HL-60 (cell line): ENCODE measurements around the gene HTRA1.

Experiments
- DNase-seq, 2 experiments: peaks; one replicate each; pipeline ENCODE4 v3.0.0-alpha.2; 2010 to 2020; ENCODE audit warnings: low read depth in 1 of 2, low spot score in 1 of 2
- H3K27ac ChIP-seq: fragments of 250-450 bp; sonication (Bioruptor Pico); replicated peaks from 2 replicates; pipeline ENCODE4 v1.5.1; 2020; ENCODE audit warnings: mild to moderate bottlenecking, moderate library complexity
- H3K27me3 ChIP-seq: fragments of 250-450 bp; sonication (Bioruptor Pico); 2 replicates; pipeline ENCODE4 v1.5.1; 2021; ENCODE audit warnings: mild to moderate bottlenecking, moderate library complexity; ENCODE audit not compliant: insufficient read depth, poor library complexity, severe bottlenecking
- H3K4me3 ChIP-seq: replicated peaks from 2 replicates; pipeline ENCODE4 v1.5.1; 2011; ENCODE audit warnings: mild to moderate bottlenecking, control low read depth, low read length; ENCODE audit not compliant: insufficient read depth
- CTCF ChIP-seq: IDR thresholded peaks from one replicate; pipeline ENCODE4 v1.5.1; 2011; ENCODE audit warnings: low read length, control low read depth, inconsistent platforms; ENCODE audit not compliant: insufficient read depth
- GABPA ChIP-seq: IDR thresholded peaks from 2 replicates; pipeline ENCODE4 v1.6.1; 2012; ENCODE audit warnings: low read depth
- POLR2AphosphoS5 ChIP-seq: IDR thresholded peaks from 2 replicates; pipeline ENCODE4 v1.6.1; 2012; ENCODE audit warnings: low read depth
- REST ChIP-seq: IDR thresholded peaks from 2 replicates; pipeline ENCODE4 v1.6.1; 2012; ENCODE audit warnings: low read depth; ENCODE audit not compliant: insufficient replicate concordance
- SPI1 ChIP-seq: IDR thresholded peaks from 2 replicates; pipeline ENCODE4 v1.6.1; 2012; ENCODE audit warnings: low read depth, mild to moderate bottlenecking, borderline replicate concordance

The HTRA1 gene

GRCh38 chr10:122454603-122455080, 6.7 kb upstream of the HTRA1 start, which contains the start of gene ARMS2:
Gene ARMS2 (plus strand): TSS chr10:122454653. CDS start chr10:122454728, 75 bp downstream.
- Histone ChIP-seq H3K27me3 (peaks cover 12% of the 10 kb centered on the region), H3K4me3 (no peak within 1 kb of the TSS), H3K27ac (no peak within 1 kb of the TSS)
- no peak for TF ChIP-seq REST
- TF ChIP-seq POLR2AphosphoS5: no peak
- TF ChIP-seq GABPA: no peak
- TF ChIP-seq CTCF: no peak
- TF ChIP-seq SPI1: no peak
- DNase-seq: no peak

GRCh38 chr10:122455376-122456079, 5.8 kb upstream of the HTRA1 start:
- H3K4me3 ChIP-seq: no peak overlapping the region
- H3K27ac ChIP-seq: no peak overlapping the region
- H3K27me3 ChIP-seq: peaks cover 18% of the 10 kb centered on the region
- DNase-seq: no peak
- TF ChIP-seq SPI1 (no peak), REST (no peak), POLR2AphosphoS5 (no peak), CTCF (no peak), GABPA (no peak)

GRCh38 chr10:122457934-122458333, 3.4 kb upstream of the HTRA1 start:
- Histone ChIP-seq H3K27me3 (peaks cover 34% of the 10 kb centered on the region), H3K4me3 (no peak overlapping the region), H3K27ac (no peak overlapping the region)
- DNase-seq: no peak
- TF ChIP-seq SPI1 (no peak), GABPA (no peak), POLR2AphosphoS5 (no peak), REST (no peak)
